HEK293 (cell line): ENCODE measurements around the gene SH2D1B.

ENCODE experiments used
- CTCF ChIA-PET: fragments of 350-600 bp; formaldehyde crosslinking; extraction: SDS; loops from one replicate; lab custom pipeline; 2021; ENCODE audit warnings: antibody characterized with exemption; lab: Yijun Ruan, JAX
- POLR2A ChIA-PET: fragments of 300-600 bp; formaldehyde crosslinking; extraction: SDS; loops from one replicate; lab custom pipeline; 2020; ENCODE audit warnings: antibody characterized with exemption, inconsistent platforms; lab: Yijun Ruan, JAX
- H3K27ac ChIP-seq: fragments of 200-500 bp; sonication (Bioruptor generic); 2 replicates; pipeline ENCODE4 v1.5.1; 2014; ENCODE audit warnings: low read depth, low read length, control low read depth, inconsistent platforms; ENCODE audit errors: extremely low read depth
- H3K36me3 ChIP-seq, 2 experiments: fragments of 200-500 bp in 1 of 2; sonication (Bioruptor generic) in 1 of 2; 1 replicate in 1 of 2; 2 replicates in 1 of 2; pipeline ENCODE4 v1.5.1; 2014 to 2017; ENCODE audit warnings: inconsistent platforms in 2 of 2, low read length in 2 of 2; ENCODE audit not compliant: control insufficient read depth in 2 of 2, insufficient read depth in 1 of 2
- H3K4me1 ChIP-seq: fragments of 200-500 bp; sonication (Bioruptor generic); 2 replicates; pipeline ENCODE4 v1.5.1; 2014; ENCODE audit warnings: mild to moderate bottlenecking, low read length, inconsistent platforms; ENCODE audit not compliant: control insufficient read depth, insufficient read depth
- H3K4me3 ChIP-seq: 2 replicates; pipeline ENCODE4 v1.5.1; 2011; ENCODE audit warnings: low read depth, mild to moderate bottlenecking, control low read depth, low read length, moderate library complexity
- H3K9me3 ChIP-seq: fragments of 200-500 bp; sonication (Bioruptor generic); 2 replicates; pipeline ENCODE4 v1.5.1; 2014; ENCODE audit warnings: low read depth, low read length, inconsistent platforms; ENCODE audit not compliant: control insufficient read depth, insufficient read depth
- ATF2 ChIP-seq: fragments of 450-650 bp; formaldehyde crosslinking; IDR thresholded peaks from 2 replicates; pipeline ENCODE4 v1.5.1; 2016; ENCODE audit warnings: missing biosample characterization, missing genetic modification characterization, low read depth
- FEZF1 ChIP-seq: fragments of 450-650 bp; formaldehyde crosslinking; IDR thresholded peaks from 2 replicates; pipeline ENCODE4 v1.5.1; 2016; ENCODE audit warnings: missing biosample characterization, missing genetic modification characterization
- HIC1 ChIP-seq: fragments of 450-650 bp; formaldehyde crosslinking; IDR thresholded peaks from 2 replicates; pipeline ENCODE4 v1.5.1; 2016; ENCODE audit warnings: missing biosample characterization, missing genetic modification characterization
- HOXA7 ChIP-seq: sonication (generic); formaldehyde crosslinking; IDR thresholded peaks from 2 replicates; pipeline ENCODE4 v1.8.1; 2022; ENCODE audit warnings: missing genetic modification reagents, borderline replicate concordance
- KLF9 ChIP-seq: fragments of 450-650 bp; formaldehyde crosslinking; IDR thresholded peaks from 2 replicates; pipeline ENCODE4 v1.5.1; 2016; ENCODE audit warnings: missing biosample characterization, missing genetic modification characterization, low read depth
- SCRT2 ChIP-seq: fragments of 450-650 bp; formaldehyde crosslinking; IDR thresholded peaks from 2 replicates; pipeline ENCODE4 v1.5.1; 2016; ENCODE audit warnings: missing biosample characterization, missing genetic modification characterization
- ZBTB17 ChIP-seq: fragments of 450-650 bp; formaldehyde crosslinking; IDR thresholded peaks from 2 replicates; pipeline ENCODE4 v1.5.1; 2016; ENCODE audit warnings: missing biosample characterization, missing genetic modification characterization
- ZNF19 ChIP-seq: fragments of 450-650 bp; formaldehyde crosslinking; IDR thresholded peaks from 2 replicates; pipeline ENCODE4; 2016; ENCODE audit warnings: missing biosample characterization, missing genetic modification characterization, low read depth
- ZNF214 ChIP-seq: fragments of 450-650 bp; formaldehyde crosslinking; IDR thresholded peaks from 2 replicates; pipeline ENCODE4 v1.5.1; 2017; ENCODE audit warnings: missing biosample characterization, mild to moderate bottlenecking, missing genetic modification characterization, borderline replicate concordance
- ZNF24 ChIP-seq: fragments of 450-650 bp; formaldehyde crosslinking; IDR thresholded peaks from 2 replicates; pipeline ENCODE4 v1.5.1; 2016; ENCODE audit warnings: missing biosample characterization, missing genetic modification characterization
- ZNF26 ChIP-seq: fragments of 450-650 bp; formaldehyde crosslinking; IDR thresholded peaks from 2 replicates; pipeline ENCODE4 v1.5.1; 2016; ENCODE audit warnings: missing biosample characterization, missing genetic modification characterization
- ZNF311 ChIP-seq: fragments of 450-650 bp; formaldehyde crosslinking; IDR thresholded peaks from 2 replicates; pipeline ENCODE4 v1.5.1; 2017; ENCODE audit warnings: missing biosample characterization, missing genetic modification characterization, borderline replicate concordance
- ZNF335 ChIP-seq: fragments of 450-650 bp; formaldehyde crosslinking; conservative IDR thresholded peaks from 2 replicates; pipeline ENCODE4 v1.5.1; 2016; ENCODE audit warnings: missing biosample characterization, missing genetic modification characterization
- ZNF354C ChIP-seq: fragments of 450-650 bp; formaldehyde crosslinking; IDR thresholded peaks from 2 replicates; pipeline ENCODE4 v1.5.1; 2016; ENCODE audit warnings: missing biosample characterization, missing genetic modification characterization, low read depth, borderline replicate concordance
- ZNF404 ChIP-seq: fragments of 450-650 bp; formaldehyde crosslinking; IDR thresholded peaks from 2 replicates; pipeline ENCODE4 v1.5.1; 2017; ENCODE audit warnings: missing biosample characterization, missing genetic modification characterization
- ZNF433 ChIP-seq: fragments of 450-650 bp; formaldehyde crosslinking; IDR thresholded peaks from 2 replicates; pipeline ENCODE4 v1.5.1; 2016; ENCODE audit warnings: missing biosample characterization, missing genetic modification characterization, low read depth
- ZNF48 ChIP-seq: fragments of 450-650 bp; formaldehyde crosslinking; IDR thresholded peaks from 2 replicates; pipeline ENCODE4 v1.5.1; 2016; ENCODE audit warnings: missing biosample characterization, missing genetic modification characterization
- ZNF530 ChIP-seq: fragments of 450-650 bp; formaldehyde crosslinking; IDR thresholded peaks from 2 replicates; pipeline ENCODE4 v1.5.1; 2016; ENCODE audit warnings: low read depth, missing biosample characterization, missing genetic modification characterization
- ZNF549 ChIP-seq: fragments of 450-650 bp; IDR thresholded peaks from 2 replicates; pipeline ENCODE4 v1.5.1; 2018; ENCODE audit warnings: missing biosample characterization, missing genetic modification characterization, mild to moderate bottlenecking, inconsistent platforms, moderate library complexity
- ZNF558 ChIP-seq: fragments of 450-650 bp; formaldehyde crosslinking; IDR thresholded peaks from 2 replicates; pipeline ENCODE4 v1.5.1; 2016; ENCODE audit warnings: missing biosample characterization, missing genetic modification characterization
- ZNF645 ChIP-seq: fragments of 450-650 bp; formaldehyde crosslinking; IDR thresholded peaks from 2 replicates; pipeline ENCODE4; 2016; ENCODE audit warnings: missing biosample characterization, missing genetic modification characterization
- ZNF768 ChIP-seq: fragments of 450-650 bp; formaldehyde crosslinking; IDR thresholded peaks from 2 replicates; pipeline ENCODE4 v1.5.1; 2018; ENCODE audit warnings: missing biosample characterization, mild to moderate bottlenecking, missing genetic modification characterization
- TF ChIP-seq, protein P1 (sequence below): fragments of 450-650 bp; formaldehyde crosslinking; IDR thresholded peaks from 2 replicates; pipeline ENCODE4 v1.5.1; 2017; ENCODE audit warnings: missing biosample characterization, missing genetic modification characterization

Gene SH2D1B

GRCh38 chr1:162388083-162388594, 23.8 kb downstream of the SH2D1B start:
- H3K36me3 ChIP-seq = peaks cover 0 to 9% of the 10 kb centered on the region in 2 experiments; a peak in 1 of 3 replicates
- POLR2A ChIA-PET = no interaction called here
- no peaks in the 10 kb centered on the region for H3K4me1 ChIP-seq
- TF ChIP-seq FEZF1 (tag by site-specific recombination) = no peak
- TF ChIP-seq HOXA7 = no peak
- TF ChIP-seq ZNF768 = no peak
- TF ChIP-seq HIC1 (tag by site-specific recombination) = no peak
- TF ChIP-seq ZNF558 (tag by site-specific recombination) = no peak
- no peak for TF ChIP-seq ZNF26 (tag by site-specific recombination)
- TF ChIP-seq ZNF354C = no peak
- CTCF ChIA-PET = interaction anchor here (3.0 to 3.8 kb wide), 2 partner anchors 30 to 332 kb away, joined by 10 to 27 read pairs; no protein-coding TSS in a partner anchor
- H3K27ac ChIP-seq = no peak overlapping the region
- no peak overlapping the region for H3K4me3 ChIP-seq
- H3K9me3 ChIP-seq = no peaks in the 10 kb centered on the region

DNA sequence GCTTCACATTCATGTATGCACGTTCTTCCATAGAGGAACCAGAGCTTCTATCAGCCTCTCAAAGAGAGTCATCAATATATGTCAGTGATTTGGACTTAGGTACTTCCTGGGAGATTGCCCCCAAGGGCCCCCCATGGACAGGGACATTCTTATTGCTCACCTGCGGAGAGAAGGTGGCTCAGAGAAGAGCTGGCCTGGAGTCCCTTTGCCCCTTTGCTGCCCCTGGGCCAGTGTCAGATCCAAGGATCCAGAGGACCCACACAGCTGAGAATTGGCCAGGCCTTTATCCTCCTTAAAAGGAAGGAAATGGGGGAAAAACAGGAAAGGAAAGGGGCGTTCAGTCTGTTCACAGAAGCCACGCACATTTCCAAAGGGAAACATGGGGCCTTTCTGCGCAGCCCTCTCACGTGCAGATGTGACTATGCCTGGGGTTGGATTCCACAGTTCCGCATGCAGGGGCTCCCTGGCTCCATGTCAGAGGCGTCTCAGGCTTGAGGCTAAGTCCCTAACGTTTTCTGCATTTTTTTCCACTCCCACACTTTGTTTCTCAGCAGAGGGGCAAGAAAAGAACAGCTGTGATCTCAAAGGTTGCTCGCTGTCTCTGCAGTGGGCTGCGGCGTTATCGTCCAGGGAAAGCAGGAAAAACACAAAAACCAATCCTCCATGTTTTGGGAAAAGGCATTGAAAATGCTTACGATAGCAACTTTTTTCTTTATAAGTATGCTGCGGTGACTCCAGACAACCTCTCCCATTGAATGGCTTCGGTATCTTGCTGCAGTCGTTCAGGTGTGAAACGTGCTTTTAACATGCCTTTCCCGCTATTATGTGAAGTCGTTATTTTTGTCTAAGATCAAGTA, 24.5 kb downstream of the SH2D1B start:
- no peak for TF ChIP-seq ZNF24 (tag by site-specific recombination)
- TF ChIP-seq ZNF404 = no peak
- TF ChIP-seq ZNF645 (tag by site-specific recombination) = no peak
- no peak for TF ChIP-seq ZNF48 (tag by site-specific recombination)
- TF ChIP-seq ZNF433 = no peak
- no peak for TF ChIP-seq ZNF549 (tag by site-specific recombination)
- TF ChIP-seq ZNF354C = no peak
- TF ChIP-seq ZBTB17 (tag by site-specific recombination) = no peak
- TF ChIP-seq ZNF311 (tag by site-specific recombination) = no peak
- TF ChIP-seq ZNF530 (tag by site-specific recombination) = no peak
- no peak for TF ChIP-seq ZNF19 (tag by site-specific recombination)
- no peak for TF ChIP-seq ZNF214 (tag by site-specific recombination)
- TF ChIP-seq ZNF558 (tag by site-specific recombination) = no peak
- no peak for TF ChIP-seq ATF2 (tag by site-specific recombination)
- TF ChIP-seq KLF9 (tag by site-specific recombination) = no peak
- TF ChIP-seq ZNF335 (tag by site-specific recombination) = no peak
- no peak for TF ChIP-seq SCRT2 (tag by site-specific recombination)
- TF ChIP-seq, protein P1, sequence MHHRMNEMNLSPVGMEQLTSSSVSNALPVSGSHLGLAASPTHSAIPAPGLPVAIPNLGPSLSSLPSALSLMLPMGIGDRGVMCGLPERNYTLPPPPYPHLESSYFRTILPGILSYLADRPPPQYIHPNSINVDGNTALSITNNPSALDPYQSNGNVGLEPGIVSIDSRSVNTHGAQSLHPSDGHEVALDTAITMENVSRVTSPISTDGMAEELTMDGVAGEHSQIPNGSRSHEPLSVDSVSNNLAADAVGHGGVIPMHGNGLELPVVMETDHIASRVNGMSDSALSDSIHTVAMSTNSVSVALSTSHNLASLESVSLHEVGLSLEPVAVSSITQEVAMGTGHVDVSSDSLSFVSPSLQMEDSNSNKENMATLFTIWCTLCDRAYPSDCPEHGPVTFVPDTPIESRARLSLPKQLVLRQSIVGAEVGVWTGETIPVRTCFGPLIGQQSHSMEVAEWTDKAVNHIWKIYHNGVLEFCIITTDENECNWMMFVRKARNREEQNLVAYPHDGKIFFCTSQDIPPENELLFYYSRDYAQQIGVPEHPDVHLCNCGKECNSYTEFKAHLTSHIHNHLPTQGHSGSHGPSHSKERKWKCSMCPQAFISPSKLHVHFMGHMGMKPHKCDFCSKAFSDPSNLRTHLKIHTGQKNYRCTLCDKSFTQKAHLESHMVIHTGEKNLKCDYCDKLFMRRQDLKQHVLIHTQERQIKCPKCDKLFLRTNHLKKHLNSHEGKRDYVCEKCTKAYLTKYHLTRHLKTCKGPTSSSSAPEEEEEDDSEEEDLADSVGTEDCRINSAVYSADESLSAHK = no peak
- H3K36me3 ChIP-seq = peaks cover 0 to 12% of the 10 kb centered on the region in 2 experiments; a peak in 1 of 3 replicates
- H3K27ac ChIP-seq = no peak overlapping the region
- ChIA-PET CTCF (no interaction called here), POLR2A (no interaction called here)
- H3K4me1 ChIP-seq = no peaks in the 10 kb centered on the region
- no peaks in the 10 kb centered on the region for H3K9me3 ChIP-seq
- no peak overlapping the region for H3K4me3 ChIP-seq
